Stimulated activated CD8-positive, alpha-beta memory T cell treated with anti-CD3 and anti-CD28 coated beads, Interleukin-4, amount 100 ng/mL, for 4 hours (primary cell): ENCODE measurements around the gene GABBR2.
"Not testable (repeated sequence)": the region's sequence is repeated elsewhere in the genome, so short reads cannot be mapped to it uniquely, and the experiment has no call there.

Experiments
- DNase-seq, 2 donors: peaks; one replicate each; pipeline ENCODE4 v3.0.0-alpha.2; 2020; ENCODE audit warnings: low read depth in 2 of 2, low spot score in 1 of 2

The GABBR2 gene

DNA sequence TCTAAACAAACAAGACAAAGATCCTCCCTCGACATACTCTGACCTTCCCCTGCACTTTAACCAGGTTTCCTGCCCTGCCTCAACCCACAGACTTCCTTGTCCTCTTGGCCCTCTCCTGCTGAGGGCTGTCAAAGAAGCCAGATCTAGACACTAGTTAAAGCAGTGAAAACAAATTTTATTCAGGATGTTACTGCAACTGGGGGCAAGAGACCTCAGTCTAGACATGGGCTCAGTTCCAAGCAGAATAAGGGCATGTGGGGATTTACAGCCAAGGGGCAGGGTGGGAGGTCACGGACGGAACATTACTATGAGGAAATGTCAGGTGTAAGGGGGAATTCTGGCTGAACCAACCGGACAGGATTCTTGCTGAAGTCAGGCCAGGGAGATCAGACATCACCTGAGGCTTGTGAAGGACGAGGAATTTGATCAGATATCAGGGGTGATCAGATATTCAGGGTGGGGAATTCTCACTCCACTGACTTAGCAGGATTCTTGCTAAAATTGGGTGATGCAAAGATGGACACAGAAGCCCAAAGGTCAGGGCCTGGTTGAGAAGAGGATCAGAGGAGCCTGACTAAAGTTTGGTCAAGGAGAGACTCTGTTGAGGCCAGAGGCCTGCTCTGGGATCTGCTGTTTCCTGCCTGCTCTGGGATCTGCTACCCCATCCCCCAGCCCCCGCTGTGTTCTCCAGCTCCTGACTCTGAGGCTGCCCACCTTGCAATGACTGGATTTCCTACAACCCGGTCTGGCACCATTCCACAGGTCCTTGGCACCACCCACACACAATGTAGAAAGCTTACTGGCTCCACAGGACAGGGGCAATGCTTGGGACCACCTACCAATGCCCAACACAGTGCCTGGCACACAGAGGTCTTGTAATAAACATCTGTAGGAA lies 21.5 kb downstream of the GABBR2 start:
- DNase-seq, result no peak

DNA sequence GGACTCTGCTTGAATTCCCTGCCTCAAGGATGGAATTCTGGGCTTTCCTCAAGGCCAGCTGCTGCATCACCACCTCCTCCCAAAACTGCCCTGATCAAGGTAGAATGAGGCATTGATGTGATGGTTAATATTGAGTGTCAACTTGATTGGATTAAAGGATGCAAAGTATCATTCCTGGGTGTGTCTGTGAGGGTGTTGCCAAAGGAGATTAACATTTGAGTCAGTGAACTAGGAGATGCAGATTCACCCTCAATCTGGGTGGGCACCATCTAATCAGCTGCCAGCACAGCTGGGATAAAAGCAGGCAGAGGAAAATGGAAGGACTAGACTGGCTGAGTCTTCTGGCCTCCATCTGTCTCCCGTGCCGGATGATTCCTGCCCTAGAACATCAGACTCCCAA lies 23.9 kb downstream of the GABBR2 start:
- DNase-seq, result not testable (repeated sequence)

DNA sequence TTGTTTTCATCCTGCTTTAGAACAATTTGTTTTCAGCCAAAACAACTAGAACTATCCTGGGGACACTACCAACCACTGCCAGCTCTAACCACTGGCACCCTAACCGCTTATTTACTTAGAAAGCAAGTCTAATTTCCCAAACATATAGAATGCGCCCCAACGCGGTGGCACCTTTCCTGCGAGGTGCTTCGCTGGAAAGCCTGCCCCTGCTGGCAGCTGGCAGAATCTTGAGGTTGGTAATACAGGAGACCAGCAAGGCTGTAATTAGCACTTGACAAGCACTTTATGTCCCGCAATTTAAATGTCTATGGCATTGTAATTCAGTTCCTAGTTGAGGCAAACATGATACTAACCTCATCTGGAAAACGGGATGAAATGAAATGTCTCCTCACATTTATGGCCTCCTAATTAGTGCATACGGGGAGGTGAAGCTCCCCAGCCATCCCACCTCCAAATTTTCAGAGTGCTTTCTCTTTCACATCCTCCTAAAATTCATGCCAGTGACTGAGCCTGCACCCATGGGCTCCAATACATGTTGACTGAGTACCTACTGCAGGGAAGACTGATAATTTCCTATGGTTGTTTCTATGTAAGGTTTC lies 30.4 kb downstream of the GABBR2 start:
- no peak for DNase-seq

DNA sequence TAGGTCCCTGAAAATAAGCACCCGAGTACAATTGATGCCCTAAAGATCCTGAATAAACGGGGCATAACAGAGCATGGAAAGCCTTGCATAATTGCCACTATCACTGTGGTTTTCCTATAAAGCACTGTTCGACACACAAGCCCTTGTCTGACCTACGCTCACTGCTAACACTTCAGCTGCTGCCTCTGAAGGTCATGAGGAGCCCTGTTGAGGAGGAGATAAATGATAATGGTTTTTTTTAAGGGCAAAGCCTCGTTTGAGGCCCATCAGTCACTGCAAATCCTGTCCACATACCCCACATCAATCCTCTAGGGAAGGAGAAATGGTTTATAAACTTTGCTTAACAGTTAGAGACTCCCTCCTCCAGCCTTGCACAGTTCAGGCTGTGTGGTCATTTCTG lies 35.1 kb downstream of the GABBR2 start:
- no peak for DNase-seq

DNA sequence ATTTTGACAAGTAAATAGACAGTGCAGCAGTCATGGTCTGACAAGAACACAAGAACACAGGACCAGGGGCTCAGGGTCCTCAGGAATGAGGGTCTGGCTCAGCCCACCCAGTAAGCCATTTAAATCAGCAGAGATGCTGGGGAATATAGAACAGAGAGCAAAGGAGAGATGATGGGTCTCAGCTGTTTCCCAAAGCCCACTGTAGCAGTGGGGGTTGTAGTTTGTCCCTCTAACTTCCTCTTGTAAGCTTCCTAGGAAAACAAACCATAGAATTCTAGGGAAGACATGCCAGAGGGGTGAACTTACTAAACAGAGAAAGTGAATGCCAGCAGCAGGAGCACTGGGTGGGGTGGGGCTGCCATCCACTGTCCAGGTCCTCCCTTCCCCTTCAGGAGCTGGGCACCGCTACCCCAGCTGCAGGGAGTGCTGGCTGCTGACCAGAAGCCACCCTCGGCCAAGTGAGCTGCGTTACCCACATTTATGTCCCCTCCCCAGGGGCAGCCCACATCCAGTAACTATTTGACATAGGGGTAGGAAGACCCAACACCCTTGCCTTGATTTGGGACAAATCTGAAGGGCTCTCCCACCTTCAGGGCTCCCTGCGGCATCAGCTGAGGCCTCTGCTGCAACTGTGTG lies 41.6 kb downstream of the GABBR2 start:
- no peak for DNase-seq

DNA sequence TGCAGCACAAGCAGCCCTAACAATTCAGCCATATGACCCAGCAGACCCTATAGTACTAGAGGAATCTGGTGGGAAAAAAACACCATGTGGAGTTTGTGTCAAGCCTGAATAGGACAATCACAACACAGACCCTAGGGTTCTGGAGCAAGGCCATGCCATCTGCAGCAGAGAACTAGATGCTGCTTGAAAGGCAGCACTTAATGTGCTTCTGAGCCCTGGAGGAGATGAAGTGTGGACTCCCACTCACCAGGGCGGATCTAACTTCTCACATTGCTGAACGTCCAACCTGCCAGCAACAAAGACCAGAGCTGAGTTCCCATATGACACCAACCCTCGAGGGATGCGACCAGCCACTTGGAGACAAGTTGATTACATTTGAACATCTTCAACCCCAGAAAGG lies 43.2 kb downstream of the GABBR2 start:
- no peak for DNase-seq

DNA sequence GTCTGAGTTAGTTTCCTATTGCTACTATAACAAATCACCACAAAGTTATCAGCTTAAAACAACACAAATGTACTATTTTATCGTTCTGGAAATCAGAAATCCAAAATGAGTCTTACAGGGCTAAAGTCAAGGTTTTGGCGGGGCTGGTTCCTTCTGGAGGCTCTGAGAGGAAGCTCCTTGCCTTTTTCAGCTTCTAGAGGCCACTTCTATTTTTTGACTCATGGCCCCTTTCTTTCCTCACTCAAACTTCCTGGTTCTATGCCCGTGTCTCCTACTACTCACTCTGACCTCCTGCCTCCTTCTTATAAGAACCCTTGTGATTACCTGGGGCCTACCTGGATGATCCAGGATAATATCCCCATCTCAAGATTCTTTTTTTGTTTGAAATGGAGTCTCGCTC lies 48.2 kb downstream of the GABBR2 start:
- DNase-seq, result no peak

DNA sequence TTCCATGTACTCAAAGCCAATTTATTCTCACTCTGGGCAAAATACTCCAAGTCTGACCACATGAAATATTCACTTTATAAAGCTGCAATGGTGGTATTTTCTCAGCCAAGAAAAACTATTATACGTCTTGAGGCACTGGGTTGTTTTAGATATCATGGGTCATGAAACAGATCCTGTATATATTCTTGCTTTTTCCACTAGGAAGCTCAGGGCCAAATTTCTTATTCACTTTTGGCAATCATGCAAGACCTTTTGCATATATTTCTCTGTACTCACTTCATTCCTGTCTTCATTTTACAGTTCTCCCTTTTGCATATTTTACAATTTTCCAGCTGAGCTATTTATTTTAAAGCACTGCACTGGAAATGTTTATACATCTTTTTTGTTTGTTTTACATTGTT lies 49.8 kb downstream of the GABBR2 start:
- no peak for DNase-seq

DNA sequence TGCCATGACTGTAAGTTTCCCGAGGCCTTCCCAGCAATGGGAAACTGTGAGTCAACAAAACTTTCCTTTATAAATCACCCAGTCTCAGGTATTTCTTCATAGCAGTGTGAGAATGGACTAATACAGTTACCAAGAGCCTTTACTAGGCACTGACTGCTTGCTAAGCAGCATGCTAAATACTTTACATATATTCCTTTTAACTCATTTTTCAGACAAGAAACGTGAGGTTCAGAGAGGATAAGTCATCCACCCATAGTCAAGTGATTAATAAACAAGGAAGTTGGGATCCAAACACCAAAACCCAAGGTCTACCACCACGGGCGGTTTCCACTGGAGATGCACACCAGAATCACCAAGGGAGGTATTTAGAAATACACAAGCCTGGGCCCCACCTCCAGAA lies 50.8 kb downstream of the GABBR2 start:
- no peak for DNase-seq

DNA sequence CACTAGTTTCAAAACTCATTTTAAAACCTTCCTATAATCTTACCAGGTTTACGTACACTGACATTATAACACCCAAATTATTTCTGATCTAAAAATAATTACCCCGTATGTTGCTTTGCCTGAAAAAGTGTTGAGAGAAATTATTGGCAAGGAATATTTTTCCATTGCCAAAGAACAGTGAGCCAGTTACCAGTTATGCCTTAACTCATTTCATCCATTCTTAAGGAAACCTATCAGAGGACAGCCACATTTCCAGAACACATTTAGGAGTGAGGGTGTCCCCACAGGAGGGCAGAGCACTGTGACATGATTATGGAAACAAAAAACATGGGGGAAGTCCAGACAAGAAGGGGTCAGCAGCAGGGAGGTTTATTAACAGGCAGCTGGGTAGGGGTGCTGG lies 52.2 kb downstream of the GABBR2 start:
- no peak for DNase-seq

DNA sequence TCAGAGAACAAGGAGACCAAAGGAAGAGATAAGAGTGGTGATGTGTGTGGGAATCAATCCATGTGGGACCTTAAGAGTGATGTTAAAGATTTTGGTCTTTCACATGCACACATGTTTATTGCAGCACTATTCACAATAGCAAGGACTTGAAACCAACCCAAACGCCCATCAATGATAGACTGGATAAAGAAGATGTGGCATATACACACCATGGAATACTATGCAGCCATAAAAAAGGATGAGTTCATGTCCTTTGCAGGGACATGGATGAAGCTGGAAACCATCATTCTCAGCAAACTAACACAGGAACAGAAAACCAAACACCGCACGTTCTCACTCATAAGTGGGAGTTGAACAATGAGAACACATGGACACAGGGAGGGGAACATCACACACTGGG lies 53.3 kb downstream of the GABBR2 start:
- not testable (repeated sequence) for DNase-seq

DNA sequence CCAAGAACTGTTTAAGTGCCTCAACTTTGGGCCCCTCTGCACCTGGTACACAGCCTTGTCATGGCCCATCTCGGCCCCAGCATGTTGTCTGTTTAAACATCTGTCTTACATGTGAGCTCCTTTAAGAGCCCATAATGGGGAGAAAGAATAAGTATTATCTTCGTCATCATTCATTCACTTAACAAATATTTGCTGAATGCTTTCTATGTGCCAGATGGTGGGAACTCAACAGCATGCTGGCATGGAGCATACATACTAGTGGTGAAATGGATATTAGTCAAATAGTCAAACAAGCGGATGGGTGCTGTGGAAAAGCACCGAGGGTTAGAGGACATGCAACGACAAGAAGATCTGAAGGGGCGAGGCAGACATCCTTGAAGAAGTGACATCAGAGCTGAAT lies 54.5 kb downstream of the GABBR2 start:
- no peak for DNase-seq

DNA sequence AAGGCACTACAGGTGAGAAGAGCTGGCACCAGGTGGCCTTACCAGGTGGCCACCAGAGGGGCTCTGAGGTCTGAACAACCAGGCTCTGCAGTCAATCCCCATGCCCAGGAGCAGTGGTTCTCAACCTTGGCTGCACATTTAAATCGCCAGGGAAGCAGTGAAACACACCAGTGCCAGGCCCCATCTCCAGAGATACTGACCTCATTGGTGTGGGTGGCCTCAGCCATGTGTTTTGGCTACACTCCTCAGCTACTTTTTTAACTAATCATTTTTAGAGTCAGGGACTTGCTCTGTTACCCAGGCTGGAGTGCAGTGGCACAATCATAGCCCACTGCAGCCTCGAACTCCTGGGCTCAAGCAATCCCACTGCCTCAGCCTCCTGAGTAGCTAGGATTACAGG lies 56.0 kb downstream of the GABBR2 start:
- DNase-seq, result no peak

DNA sequence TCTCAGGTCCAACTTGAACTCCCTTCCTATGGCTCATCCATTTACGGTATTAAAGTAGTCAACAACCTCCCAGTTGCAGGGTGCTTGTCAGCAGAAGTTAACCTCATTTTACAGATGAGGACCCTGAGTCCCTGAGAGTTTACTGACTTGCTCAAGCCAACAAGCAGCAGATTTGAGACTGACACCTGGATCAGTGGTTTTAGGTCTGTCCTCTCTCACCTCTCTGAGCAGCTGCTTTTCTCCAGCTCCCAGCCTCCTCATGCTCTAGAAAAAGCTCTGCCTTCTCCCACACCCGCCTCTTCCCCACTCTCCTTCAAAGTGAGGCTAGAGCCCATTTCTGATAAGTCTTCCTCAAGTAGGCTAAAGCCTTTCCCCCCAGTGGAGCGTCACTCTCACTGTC lies 56.4 kb downstream of the GABBR2 start:
- DNase-seq, result no peak

DNA sequence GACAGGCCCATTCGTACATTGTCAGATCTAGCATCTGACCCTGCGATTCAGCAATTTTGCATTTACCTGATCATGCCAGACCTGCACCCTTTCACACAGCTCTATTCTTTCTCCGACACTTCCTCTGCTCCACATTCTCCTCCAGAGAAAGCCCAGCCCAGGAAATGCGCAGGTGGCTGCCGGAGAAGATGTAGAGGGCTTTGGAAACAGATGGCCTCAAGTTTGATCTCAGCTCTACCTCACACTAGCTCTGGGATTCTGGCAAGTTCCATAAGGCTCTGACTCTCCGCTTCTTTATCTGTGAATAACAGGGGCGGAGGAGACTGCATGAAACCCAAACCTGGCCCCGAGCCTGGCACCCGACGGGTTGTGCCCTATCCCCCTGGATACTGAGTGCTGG lies 61.5 kb downstream of the GABBR2 start:
- no peak for DNase-seq

DNA sequence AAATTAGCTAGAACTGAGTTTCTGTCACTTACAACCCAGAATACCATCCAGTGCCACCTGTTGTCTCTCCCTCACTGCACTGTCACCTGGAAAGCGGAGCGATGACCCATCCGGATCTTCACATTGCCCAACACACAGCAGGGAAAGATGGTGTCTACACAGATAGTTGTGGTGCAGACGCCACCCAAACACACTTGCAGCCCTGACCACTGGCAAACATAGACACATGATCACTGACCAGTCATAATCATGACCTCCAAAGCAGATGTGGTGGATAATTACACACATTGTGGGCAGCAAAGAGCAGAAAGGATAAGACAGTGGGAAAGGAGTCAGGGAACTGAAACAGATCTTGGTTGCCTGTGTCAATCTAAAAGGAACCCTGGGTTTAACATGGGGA lies 64.7 kb downstream of the GABBR2 start:
- no peak for DNase-seq

DNA sequence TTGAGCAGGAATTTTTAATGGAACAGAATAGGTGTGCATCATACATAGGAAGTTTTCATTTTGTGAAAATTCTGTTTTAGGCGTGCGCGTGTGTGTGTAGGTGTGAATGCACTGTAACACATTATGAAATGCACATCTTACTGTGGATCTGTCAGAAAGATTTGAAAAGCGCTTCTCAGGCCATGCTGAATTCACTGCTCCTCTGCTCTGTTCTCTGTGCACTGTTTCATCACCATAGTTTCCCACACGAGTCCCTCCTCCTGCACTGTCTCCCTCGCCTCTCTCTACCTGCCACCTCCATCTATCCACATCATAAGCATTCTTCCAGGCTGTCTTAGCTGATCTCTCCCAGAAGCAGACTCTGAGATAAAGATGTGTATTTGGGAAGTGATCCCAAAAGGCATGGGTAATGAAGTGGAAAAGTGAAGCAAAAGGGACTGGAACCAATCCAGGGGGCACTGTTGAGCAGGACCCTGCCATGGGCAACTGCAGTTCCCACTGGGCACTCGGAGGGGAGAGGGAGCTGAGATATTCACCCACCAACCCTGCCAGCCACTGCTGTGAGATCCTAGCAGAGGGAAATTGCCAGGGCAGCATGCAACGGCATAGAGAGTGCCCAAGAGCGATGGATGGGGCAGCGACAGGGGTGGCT lies 65.9 kb downstream of the GABBR2 start:
- DNase-seq, result no peak

DNA sequence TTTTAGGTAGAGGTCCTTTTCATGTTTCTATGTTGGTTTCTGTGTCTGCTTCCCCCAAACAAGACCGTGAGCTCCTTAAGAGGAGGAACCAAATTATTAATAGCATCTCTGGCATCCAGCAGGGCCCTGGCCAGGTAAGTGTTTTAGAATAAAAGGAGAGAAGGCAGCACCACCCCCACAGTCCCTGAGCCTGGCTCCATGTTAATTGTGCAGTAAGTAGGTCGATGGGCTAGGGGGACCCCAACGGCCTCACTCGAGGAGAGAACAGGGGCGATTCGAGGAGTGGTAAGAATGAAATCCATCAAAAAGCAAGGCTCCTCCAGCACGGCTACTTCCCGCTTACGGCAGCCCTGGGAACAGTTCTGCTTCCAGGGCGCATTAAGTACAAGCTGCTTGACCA lies 67.0 kb downstream of the GABBR2 start:
- no peak for DNase-seq

DNA sequence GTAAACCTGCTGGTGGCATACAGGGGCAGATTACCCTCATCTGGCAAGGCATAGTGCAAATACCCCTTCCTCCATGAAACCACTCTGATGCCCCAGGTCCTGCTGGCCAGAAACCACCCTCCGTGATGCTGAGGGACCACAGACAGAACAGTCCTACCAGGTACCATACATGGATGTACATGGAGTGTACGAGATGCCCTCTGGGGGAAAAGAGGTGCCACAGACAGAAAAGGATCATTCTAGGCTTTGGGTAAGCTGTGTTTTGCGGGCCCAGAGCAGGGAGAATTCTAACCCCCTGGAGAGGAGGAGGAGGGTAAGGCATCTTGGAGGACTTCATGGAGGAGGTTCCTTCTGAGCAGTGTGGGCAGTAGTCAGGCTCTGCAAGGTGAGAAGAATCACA lies 68.3 kb downstream of the GABBR2 start:
- no peak for DNase-seq

DNA sequence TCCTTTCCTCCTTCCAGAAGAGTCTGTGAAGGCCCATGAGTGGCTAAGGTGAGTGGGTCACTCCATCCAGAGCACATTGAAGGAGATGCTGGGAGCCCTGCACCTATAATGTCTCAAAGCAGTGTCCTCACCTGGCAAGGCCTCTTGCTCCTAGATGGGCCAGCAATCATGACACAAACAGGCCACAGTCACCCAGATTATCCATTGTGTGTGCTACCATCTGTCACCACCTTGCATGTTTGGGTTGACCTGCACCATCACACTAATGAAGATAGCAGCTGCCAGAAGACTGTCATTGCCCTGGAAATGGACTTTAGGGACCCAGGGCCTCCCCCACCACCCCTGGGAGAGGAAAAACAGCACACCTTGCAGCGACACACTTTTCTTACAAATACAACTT lies 69.6 kb downstream of the GABBR2 start:
- no peak for DNase-seq

DNA sequence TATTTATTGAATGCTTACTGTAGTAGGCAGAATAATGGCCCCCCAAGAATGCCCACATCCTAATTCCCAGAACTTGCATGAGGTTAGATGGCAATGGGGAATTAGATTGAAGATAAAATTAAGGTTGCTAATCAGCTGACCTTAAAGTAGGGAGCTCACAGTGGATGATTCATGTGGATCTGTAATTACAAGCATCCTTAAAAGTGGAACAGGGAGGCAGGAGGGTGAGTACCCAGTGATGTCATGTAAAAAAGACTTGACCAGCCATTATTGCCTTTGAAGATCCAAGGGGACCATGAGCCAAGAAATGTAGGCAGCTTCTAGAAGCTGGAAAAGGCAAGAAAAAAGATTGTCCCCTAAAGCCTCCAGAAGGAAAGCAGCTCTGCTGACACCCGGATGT lies 71.4 kb downstream of the GABBR2 start:
- DNase-seq, result no peak

DNA sequence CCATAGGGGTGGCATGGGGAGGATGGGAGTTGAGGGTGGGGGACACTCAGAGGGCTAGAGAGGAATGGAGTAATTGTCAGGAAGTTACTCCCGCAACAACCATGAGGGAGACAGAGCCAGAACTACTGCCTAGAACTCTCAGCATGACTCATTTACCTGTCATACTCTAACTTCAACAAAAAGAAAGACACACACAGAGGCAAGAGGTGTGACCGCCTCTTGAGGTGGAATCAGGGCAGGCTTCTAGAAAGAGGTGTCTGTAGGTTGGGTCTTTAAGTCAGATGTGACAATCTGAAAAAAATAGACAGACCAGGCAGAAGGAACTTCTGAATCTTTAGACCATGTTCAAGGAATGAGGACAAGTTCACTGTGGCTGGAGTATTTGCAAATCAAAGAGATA lies 73.4 kb downstream of the GABBR2 start:
- no peak for DNase-seq
